ENCODE measurements around the gene ERRFI1. TPM values are rescaled to one million over a fixed set of nuclear protein-coding genes. Genes with fewer than 3 reads are reported as not detected.
"Not testable (repeated sequence)": the region's sequence is repeated elsewhere in the genome, so short reads cannot be mapped to it uniquely, and the experiment has no call there.

The ERRFI1 gene
- not detected in 2 replicates for total RNA-seq (2014; rRNA removed; shearing (Covaris generic); ENCODE audit: low replicate concordance)

- Histone ChIP-seq H3K9me3 (ENCODE audit: low read length) (no peaks in the 10 kb centered on the region), H3K4me1 (ENCODE audit: low read length) (no peaks in the 10 kb centered on the region), H4K20me1 (ENCODE audit: insufficient read depth, low read depth, low read length) (no peaks in the 10 kb centered on the region), H3K27me3 (ENCODE audit: low read length) (no peaks in the 10 kb centered on the region), H3K27ac (ENCODE audit: low read length) (no peak within 1 kb of the TSS), H3K36me3 (ENCODE audit: insufficient read depth, low read length) (no peaks in the 10 kb centered on the region), H3K79me2 (ENCODE audit: low read length) (no peaks in the 10 kb centered on the region), H2AFZ (ENCODE audit: low read length) (no peak within 1 kb of the TSS), H3K9ac (ENCODE audit: low read length) (no peak within 1 kb of the TSS), H3K4me3 (ENCODE audit: low read length) (no peak within 1 kb of the TSS), H3K4me2 (ENCODE audit: low read depth, low read length, poor library complexity, severe bottlenecking) (no peak within 1 kb of the TSS), H3K9me2 (replicated peaks; ENCODE audit: insufficient read depth, low read length) (no peaks in the 10 kb centered on the region)
- DNase-seq = no peak
Observed at GRCh38 chr1:8026153-8026975, at the start of gene ERRFI1. Gene ERRFI1, minus strand, starts transcription at chr1:8026309. Its CDS starts 10,690 bp downstream, at chr1:8015619.

GRCh38 chr1:8075511-8076051 lies 49.5 kb upstream of the ERRFI1 start:
- no peaks in the 10 kb centered on the region for H3K27me3 ChIP-seq (ENCODE audit: low read length)
- H4K20me1 ChIP-seq (ENCODE audit: insufficient read depth, low read depth, low read length) = no peaks in the 10 kb centered on the region
- H3K9me3 ChIP-seq (ENCODE audit: low read length) = no peaks in the 10 kb centered on the region
- H2AFZ ChIP-seq (ENCODE audit: low read length) = no peak overlapping the region
- H3K36me3 ChIP-seq (ENCODE audit: insufficient read depth, low read length) = no peaks in the 10 kb centered on the region
- no peak overlapping the region for H3K4me2 ChIP-seq (ENCODE audit: low read depth, low read length, poor library complexity, severe bottlenecking)
- no peaks in the 10 kb centered on the region for H3K79me2 ChIP-seq (ENCODE audit: low read length)
- no peaks in the 10 kb centered on the region for H3K9me2 ChIP-seq (replicated peaks; ENCODE audit: insufficient read depth, low read length)
- no peak for DNase-seq
- H3K4me1 ChIP-seq (ENCODE audit: low read length) = no peaks in the 10 kb centered on the region
- H3K9ac ChIP-seq (ENCODE audit: low read length) = no peak overlapping the region
- no peak overlapping the region for H3K27ac ChIP-seq (ENCODE audit: low read length)
- no peak overlapping the region for H3K4me3 ChIP-seq (ENCODE audit: low read length)

- no peak overlapping the region for H3K4me3 ChIP-seq (ENCODE audit: low read length)
- no peaks in the 10 kb centered on the region for H3K9me2 ChIP-seq (replicated peaks; ENCODE audit: insufficient read depth, low read length)
- no peak overlapping the region for H3K27ac ChIP-seq (ENCODE audit: low read length)
- no peak overlapping the region for H2AFZ ChIP-seq (ENCODE audit: low read length)
- no peak overlapping the region for H3K4me2 ChIP-seq (ENCODE audit: low read depth, low read length, poor library complexity, severe bottlenecking)
- DNase-seq = no peak
- no peaks in the 10 kb centered on the region for H4K20me1 ChIP-seq (ENCODE audit: insufficient read depth, low read depth, low read length)
- no peaks in the 10 kb centered on the region for H3K79me2 ChIP-seq (ENCODE audit: low read length)
- H3K27me3 ChIP-seq (ENCODE audit: low read length) = no peaks in the 10 kb centered on the region
- H3K4me1 ChIP-seq (ENCODE audit: low read length) = no peaks in the 10 kb centered on the region
- no peaks in the 10 kb centered on the region for H3K36me3 ChIP-seq (ENCODE audit: insufficient read depth, low read length)
- no peak overlapping the region for H3K9ac ChIP-seq (ENCODE audit: low read length)
- H3K9me3 ChIP-seq (ENCODE audit: low read length) = no peaks in the 10 kb centered on the region
Observed at GRCh38 chr1:8073112-8073855, 47.2 kb upstream of the ERRFI1 start.

GRCh38 chr1:8070381-8070811 lies 44.3 kb upstream of the ERRFI1 start:
- H3K79me2 ChIP-seq (ENCODE audit: low read length) = no peaks in the 10 kb centered on the region
- DNase-seq = no peak
- no peak overlapping the region for H3K9ac ChIP-seq (ENCODE audit: low read length)
- H3K9me3 ChIP-seq (ENCODE audit: low read length) = no peaks in the 10 kb centered on the region
- H3K27ac ChIP-seq (ENCODE audit: low read length) = no peak overlapping the region
- H3K9me2 ChIP-seq (replicated peaks; ENCODE audit: insufficient read depth, low read length) = no peaks in the 10 kb centered on the region
- no peaks in the 10 kb centered on the region for H3K4me1 ChIP-seq (ENCODE audit: low read length)
- H3K36me3 ChIP-seq (ENCODE audit: insufficient read depth, low read length) = no peaks in the 10 kb centered on the region
- no peak overlapping the region for H2AFZ ChIP-seq (ENCODE audit: low read length)
- no peak overlapping the region for H3K4me2 ChIP-seq (ENCODE audit: low read depth, low read length, poor library complexity, severe bottlenecking)
- H3K4me3 ChIP-seq (ENCODE audit: low read length) = no peak overlapping the region
- no peaks in the 10 kb centered on the region for H3K27me3 ChIP-seq (ENCODE audit: low read length)
- H4K20me1 ChIP-seq (ENCODE audit: insufficient read depth, low read depth, low read length) = no peaks in the 10 kb centered on the region

GRCh38 chr1:8069614-8070320 lies 43.7 kb upstream of the ERRFI1 start:
- H3K4me3 ChIP-seq (ENCODE audit: low read length); H4K20me1 ChIP-seq (ENCODE audit: insufficient read depth, low read depth, low read length); H3K36me3 ChIP-seq (ENCODE audit: insufficient read depth, low read length); DNase-seq; H3K9ac ChIP-seq (ENCODE audit: low read length); H3K4me1 ChIP-seq (ENCODE audit: low read length); H3K9me3 ChIP-seq (ENCODE audit: low read length); H3K27ac ChIP-seq (ENCODE audit: low read length); H2AFZ ChIP-seq (ENCODE audit: low read length); H3K4me2 ChIP-seq (ENCODE audit: low read depth, low read length, poor library complexity, severe bottlenecking); H3K9me2 ChIP-seq (replicated peaks; ENCODE audit: insufficient read depth, low read length); H3K79me2 ChIP-seq (ENCODE audit: low read length); H3K27me3 ChIP-seq (ENCODE audit: low read length): not testable (repeated sequence)

- Histone ChIP-seq H3K79me2 (ENCODE audit: low read length) (no peaks in the 10 kb centered on the region), H3K27me3 (ENCODE audit: low read length) (no peaks in the 10 kb centered on the region), H3K4me1 (ENCODE audit: low read length) (no peaks in the 10 kb centered on the region), H3K27ac (ENCODE audit: low read length) (no peak overlapping the region), H2AFZ (ENCODE audit: low read length) (no peak overlapping the region), H4K20me1 (ENCODE audit: insufficient read depth, low read depth, low read length) (no peaks in the 10 kb centered on the region), H3K4me2 (ENCODE audit: low read depth, low read length, poor library complexity, severe bottlenecking) (no peak overlapping the region), H3K4me3 (ENCODE audit: low read length) (no peak overlapping the region), H3K9me2 (replicated peaks; ENCODE audit: insufficient read depth, low read length) (no peaks in the 10 kb centered on the region), H3K9me3 (ENCODE audit: low read length) (no peaks in the 10 kb centered on the region), H3K36me3 (ENCODE audit: insufficient read depth, low read length) (no peaks in the 10 kb centered on the region), H3K9ac (ENCODE audit: low read length) (no peak overlapping the region)
- DNase-seq = no peak
Observed at GRCh38 chr1:8065369-8065768, 39.3 kb upstream of the ERRFI1 start.

- no peaks in the 10 kb centered on the region for H3K9me2 ChIP-seq (replicated peaks; ENCODE audit: insufficient read depth, low read length)
- H3K27ac ChIP-seq (ENCODE audit: low read length) = no peak overlapping the region
- H3K4me2 ChIP-seq (ENCODE audit: low read depth, low read length, poor library complexity, severe bottlenecking) = no peak overlapping the region
- no peaks in the 10 kb centered on the region for H3K79me2 ChIP-seq (ENCODE audit: low read length)
- H2AFZ ChIP-seq (ENCODE audit: low read length) = no peak overlapping the region
- no peak overlapping the region for H3K9ac ChIP-seq (ENCODE audit: low read length)
- no peaks in the 10 kb centered on the region for H3K9me3 ChIP-seq (ENCODE audit: low read length)
- no peaks in the 10 kb centered on the region for H3K4me1 ChIP-seq (ENCODE audit: low read length)
- H3K27me3 ChIP-seq (ENCODE audit: low read length) = no peaks in the 10 kb centered on the region
- H3K4me3 ChIP-seq (ENCODE audit: low read length) = no peak overlapping the region
- H4K20me1 ChIP-seq (ENCODE audit: insufficient read depth, low read depth, low read length) = no peaks in the 10 kb centered on the region
- no peak for DNase-seq
- H3K36me3 ChIP-seq (ENCODE audit: insufficient read depth, low read length) = no peaks in the 10 kb centered on the region
Observed at GRCh38 chr1:8063298-8064036, 37.4 kb upstream of the ERRFI1 start.

Data from Karpas-422 (cell line).